NB4 (cell line): ENCODE measurements around the gene RNF14.

Experiments
- POLR2A ChIP-seq: IDR thresholded peaks from 2 replicates; pipeline ENCODE4 v1.6.1; 2011; ENCODE audit warnings: mild to moderate bottlenecking; ENCODE audit not compliant: insufficient read length; ENCODE audit errors: extremely low read depth
- TF ChIP-seq, protein P1 (sequence below): IDR thresholded peaks from one replicate; pipeline ENCODE4 v1.5.1; 2012; ENCODE audit warnings: low read depth, low read length

DNA sequence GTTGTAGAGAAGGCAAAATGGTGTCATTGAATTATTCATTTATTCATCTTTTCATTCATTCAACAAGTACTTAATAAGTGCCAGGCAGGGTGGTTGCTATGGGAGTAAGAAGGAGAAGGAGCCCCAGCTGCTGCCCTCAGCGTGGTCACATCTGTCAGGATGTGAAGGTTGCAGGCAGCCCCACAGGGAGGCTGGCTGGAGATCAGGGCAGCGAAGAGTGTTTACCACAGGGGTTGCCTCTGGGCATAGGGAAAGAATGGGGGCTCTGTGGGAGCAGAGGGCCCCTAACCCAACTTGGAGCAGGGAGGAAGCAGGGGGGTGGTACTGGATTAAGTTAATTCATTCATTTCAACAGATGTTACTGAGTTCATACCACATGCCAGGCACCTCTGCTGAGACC is 16.9 kb upstream of the RNF14 start:
- TF ChIP-seq, protein P1, sequence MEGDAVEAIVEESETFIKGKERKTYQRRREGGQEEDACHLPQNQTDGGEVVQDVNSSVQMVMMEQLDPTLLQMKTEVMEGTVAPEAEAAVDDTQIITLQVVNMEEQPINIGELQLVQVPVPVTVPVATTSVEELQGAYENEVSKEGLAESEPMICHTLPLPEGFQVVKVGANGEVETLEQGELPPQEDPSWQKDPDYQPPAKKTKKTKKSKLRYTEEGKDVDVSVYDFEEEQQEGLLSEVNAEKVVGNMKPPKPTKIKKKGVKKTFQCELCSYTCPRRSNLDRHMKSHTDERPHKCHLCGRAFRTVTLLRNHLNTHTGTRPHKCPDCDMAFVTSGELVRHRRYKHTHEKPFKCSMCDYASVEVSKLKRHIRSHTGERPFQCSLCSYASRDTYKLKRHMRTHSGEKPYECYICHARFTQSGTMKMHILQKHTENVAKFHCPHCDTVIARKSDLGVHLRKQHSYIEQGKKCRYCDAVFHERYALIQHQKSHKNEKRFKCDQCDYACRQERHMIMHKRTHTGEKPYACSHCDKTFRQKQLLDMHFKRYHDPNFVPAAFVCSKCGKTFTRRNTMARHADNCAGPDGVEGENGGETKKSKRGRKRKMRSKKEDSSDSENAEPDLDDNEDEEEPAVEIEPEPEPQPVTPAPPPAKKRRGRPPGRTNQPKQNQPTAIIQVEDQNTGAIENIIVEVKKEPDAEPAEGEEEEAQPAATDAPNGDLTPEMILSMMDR, result no peak
- no peak for TF ChIP-seq POLR2A
